ENCODE data around the gene CELF4. TPM values are rescaled to one million over a fixed set of nuclear protein-coding genes. Genes with fewer than 3 reads are reported as not detected.

The CELF4 gene
- total RNA-seq, 1 donor from 2014 or later: 0.19 TPM

GRCh38 chr18:37393945-37394609 lies 171.5 kb downstream of the CELF4 start:
- DNase-seq: peak; percentile 88
- ATAC-seq (ENCODE audit: poor library complexity): peak; percentile 96
- intact Hi-C loops (cut with DNase I): no loop called here

DNA sequence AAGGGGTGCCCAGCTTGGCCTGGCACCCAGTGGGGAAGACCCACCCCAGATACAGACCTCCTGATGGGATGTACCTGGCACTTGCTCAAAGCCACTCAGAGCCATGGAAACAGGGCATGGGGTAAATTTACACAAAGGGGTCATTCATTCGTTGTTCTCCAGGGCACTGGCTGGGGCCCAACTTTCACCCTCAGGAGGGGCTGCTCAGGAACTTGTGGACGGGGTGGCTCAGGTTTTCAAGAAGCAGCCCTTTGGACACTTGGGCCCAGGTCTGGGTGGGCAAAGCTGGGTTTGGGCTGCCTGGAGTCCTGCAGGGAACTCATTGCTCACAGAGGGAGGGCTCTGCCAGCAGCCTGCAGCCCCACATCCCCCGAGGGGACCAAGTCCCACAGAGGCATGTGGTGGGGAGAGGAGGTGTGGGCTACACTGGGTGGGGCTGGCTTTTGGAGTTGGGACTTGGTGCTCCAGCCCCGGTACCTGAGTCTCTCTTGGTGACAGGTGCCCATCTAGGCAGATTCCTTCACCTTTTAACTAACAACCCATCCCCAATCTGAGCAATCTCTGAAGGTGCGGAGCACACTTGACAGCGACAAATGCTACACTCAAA lies 172.3 kb downstream of the CELF4 start:
- intact Hi-C loops (cut with DNase I): no loop called here
- DNase-seq: no peak
- no peak for ATAC-seq (ENCODE audit: poor library complexity)

GRCh38 chr18:37392648-37393047 lies 172.9 kb downstream of the CELF4 start:
- no peak for DNase-seq
- intact Hi-C loops (cut with DNase I): no loop called here
- no peak for ATAC-seq (ENCODE audit: poor library complexity)

- DNase-seq (no peak), ATAC-seq (ENCODE audit: poor library complexity) (no peak)
- intact Hi-C loops (cut with DNase I): no loop called here
These were observed 173.7 kb downstream of the CELF4 start for GRCh38 chr18:37391698-37392548.

GRCh38 chr18:37391156-37391555 lies 174.4 kb downstream of the CELF4 start:
- no peak for DNase-seq
- intact Hi-C loops (cut with DNase I): no loop called here

GRCh38 chr18:37390687-37391086 lies 174.9 kb downstream of the CELF4 start:
- no peak for DNase-seq
- intact Hi-C loops (cut with DNase I): no loop called here
- ATAC-seq (ENCODE audit: poor library complexity): no peak

More at GRCh38 chr18:37391156-37391555, 174.4 kb downstream of the CELF4 start:
- no peak for ATAC-seq (ENCODE audit: poor library complexity)

DNA sequence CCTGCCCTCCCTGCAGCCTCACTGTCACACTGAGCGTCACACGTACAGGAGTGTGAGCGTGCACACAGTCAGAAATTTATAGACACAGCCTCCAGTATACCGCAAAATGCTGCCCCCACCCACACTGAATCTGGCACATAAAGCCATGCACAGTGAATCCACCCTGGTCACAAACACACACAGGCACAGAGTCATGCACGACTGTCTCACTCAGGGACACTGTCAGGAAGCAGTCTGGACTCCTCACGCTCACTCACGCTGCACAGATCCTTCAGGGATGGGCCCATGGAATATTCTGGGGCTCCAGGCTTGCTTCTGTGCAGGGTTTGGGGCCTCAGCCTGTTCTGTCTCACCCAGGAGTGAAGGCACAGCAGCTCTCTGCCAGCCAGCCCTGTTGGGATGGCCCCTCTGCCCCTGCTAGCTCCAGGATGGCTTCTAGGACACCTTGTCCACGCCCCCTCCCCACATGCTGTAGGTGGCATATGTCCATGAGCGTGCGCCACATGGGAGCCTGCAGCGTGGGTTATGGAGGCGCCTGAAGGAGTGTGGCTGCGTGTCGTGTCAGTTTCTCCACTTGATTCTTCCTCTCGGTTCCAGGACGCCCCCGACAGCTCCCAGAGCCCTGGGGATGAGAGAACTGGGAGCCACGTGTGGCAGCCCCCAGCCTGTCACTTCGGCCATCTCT lies 175.8 kb downstream of the CELF4 start:
- intact Hi-C loops (cut with DNase I): loop anchor here (10.0 kb wide), 1 partner anchor 55 kb away; no protein-coding TSS in a partner anchor
- ATAC-seq (ENCODE audit: poor library complexity) (no peak), DNase-seq (no peak)

DNA sequence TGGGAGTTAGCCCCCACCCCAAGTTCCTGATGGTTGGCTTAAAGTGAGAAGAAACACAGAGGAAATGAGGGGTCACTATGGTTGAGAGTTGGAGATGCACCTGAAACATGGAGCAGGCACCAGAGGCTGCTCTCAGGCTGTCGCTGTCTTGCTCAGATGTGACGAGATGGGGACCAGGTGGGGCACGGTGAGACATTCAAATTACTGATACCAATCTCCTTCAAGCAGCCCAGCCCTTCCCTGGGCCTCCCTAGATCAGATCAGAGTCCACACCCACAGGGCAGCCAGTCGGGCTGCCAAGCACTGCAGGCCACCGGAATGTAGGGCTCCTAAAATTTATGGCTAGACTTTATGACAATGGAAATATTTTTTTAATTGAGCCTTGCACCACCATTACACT lies 176.6 kb downstream of the CELF4 start:
- ATAC-seq (ENCODE audit: poor library complexity) (no peak), DNase-seq (no peak)
- intact Hi-C loops (cut with DNase I): loop anchor here (10.0 kb wide), 1 partner anchor 56 kb away; no protein-coding TSS in a partner anchor

DNA sequence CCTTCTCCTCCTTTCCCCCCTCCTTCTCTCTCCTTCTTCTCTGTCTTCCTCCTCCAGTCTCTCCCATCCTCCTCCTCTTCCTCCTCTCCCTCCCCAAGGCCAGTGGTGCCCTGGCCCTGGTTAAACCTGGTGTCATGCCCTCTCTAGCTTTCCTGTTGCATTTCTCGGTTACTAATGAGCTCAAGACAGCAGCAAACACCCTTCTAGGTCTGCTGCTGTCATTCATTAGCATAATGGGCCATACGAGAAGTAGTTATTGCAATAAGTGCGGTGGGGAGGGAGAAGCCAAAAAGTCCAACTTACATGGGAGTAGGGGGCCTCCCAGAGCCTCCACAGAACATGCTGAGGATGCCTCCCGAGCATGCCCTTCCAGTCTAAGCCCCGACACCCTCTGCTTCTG lies 177.2 kb downstream of the CELF4 start:
- intact Hi-C loops (cut with DNase I): loop anchor here (10.0 kb wide), 1 partner anchor 56 kb away; no protein-coding TSS in a partner anchor
- DNase-seq (no peak), ATAC-seq (ENCODE audit: poor library complexity) (no peak)

DNA sequence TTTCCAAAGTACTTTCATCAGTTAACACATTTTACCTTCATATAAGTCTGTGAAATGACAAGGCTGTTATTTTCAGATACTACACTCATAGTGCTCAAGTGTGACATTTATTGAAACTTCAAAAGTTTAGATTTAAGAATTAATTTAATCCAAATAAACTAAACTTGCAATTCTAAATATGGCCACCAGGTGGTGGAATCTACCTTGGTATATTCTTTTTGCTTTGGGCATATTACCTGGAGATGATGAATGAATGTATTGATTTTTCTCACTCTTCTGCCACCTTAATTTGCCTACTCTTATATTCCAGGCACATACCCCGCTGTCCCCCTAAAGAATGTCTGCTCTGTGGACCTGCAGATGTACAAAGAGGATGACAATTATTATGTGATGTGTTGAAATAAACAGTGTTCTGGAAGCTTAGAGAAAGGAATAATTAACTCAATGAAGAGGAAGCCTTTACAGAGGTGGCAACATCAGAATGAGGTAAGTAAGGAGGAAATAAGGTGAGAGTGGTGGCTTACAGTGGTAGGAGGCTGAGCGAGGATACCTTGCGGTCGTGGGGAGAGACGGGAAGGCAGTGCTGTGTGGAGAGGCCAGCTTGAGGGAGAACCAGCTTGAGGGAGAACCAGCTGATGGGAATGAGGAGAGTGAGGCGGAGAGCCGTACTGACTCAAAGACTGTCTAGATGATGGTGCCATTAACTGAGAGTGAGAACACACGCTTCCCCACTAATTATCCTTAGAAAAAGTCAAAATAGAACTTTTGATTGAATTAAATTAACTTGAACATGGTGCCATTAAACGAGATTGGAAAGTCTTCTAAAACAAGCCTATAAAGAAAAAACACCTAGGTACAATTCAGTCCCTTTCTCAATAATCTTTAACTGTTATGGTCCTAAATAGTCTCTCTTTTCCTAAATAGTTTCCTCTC lies 179.5 kb downstream of the CELF4 start:
- intact Hi-C loops (cut with DNase I): loop anchor here (1.0 to 10.0 kb wide), 2 partner anchors 59 to 152 kb away; no protein-coding TSS in a partner anchor
- no peak for ATAC-seq (ENCODE audit: poor library complexity)
- DNase-seq: no peak

DNA sequence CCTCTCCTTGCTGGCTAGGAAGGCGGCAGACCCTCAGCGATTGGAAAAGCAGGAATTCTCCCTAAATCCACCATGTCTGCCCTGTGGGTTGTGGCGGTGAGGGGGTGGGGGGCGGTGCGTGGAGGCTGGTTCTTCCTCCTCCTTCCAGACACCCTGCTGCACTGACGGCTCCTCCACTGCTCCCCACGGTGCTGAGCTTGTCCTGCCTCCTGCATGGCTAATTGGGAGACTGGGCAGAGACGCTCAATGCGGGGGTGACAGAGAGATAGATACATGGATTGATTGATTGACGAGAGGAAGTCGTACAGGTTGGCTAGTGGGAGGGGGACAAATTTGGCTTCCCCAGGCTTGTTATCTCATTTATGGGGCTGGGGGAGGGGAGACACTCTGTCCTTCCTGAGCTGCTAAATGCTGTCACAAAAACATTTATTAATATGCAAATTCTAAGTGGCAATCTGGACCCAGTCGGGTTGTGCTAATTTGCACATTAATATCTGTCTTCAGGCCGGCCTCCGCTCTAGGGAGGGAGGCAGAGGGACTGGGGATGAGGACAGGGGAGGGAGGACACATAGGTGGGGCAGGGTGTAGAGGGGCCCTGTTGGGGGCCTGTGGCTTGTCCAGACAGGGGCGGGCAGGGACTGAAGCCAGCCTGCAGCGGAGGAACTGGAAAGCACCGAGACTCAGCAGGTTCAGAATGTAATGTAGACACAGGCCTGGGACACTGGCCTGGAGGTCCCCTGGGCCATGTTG lies 181.6 kb downstream of the CELF4 start:
- DNase-seq (no peak), ATAC-seq (ENCODE audit: poor library complexity) (no peak)
- intact Hi-C loops (cut with DNase I): loop anchor here (10.0 kb wide), 1 partner anchor 61 kb away; no protein-coding TSS in a partner anchor

DNA sequence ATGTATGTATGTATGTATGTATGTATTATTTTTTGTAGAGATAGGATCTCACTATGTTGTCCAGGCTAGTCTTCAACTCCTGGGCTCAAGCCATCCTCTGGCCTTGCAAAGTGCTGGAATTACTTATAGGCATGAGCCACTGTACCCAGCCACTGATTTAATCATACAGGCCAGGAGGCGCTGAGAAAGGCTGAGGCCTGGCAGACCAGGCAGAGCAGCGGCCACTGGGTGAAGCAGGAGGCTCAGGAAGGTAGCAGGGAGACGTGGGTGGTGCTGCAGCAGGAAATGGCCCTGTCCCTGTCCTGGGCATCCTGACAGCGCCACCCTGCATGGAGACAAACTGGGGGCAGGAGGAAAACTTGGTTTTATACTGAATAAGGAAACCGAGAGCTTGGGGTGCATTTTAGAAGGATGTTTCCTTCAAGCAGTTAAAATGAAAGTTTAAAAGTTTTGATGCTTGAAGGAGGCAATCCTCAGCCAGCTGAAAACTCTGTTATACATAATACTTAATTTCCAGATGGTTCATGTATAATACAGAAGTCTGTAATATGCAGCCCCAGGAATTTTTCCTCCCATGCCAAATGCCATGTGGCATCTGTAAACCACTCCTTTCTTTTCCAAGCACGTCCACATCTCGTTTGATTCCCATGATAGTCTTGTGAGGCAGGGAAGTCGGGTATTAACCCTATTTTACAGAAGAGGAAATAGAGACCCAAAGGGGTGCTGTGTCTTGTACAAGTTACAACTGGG lies 182.4 kb downstream of the CELF4 start:
- DNase-seq (no peak), ATAC-seq (ENCODE audit: poor library complexity) (no peak)
- intact Hi-C loops (cut with DNase I): loop anchor here (10.0 kb wide), 1 partner anchor 62 kb away; no protein-coding TSS in a partner anchor

DNA sequence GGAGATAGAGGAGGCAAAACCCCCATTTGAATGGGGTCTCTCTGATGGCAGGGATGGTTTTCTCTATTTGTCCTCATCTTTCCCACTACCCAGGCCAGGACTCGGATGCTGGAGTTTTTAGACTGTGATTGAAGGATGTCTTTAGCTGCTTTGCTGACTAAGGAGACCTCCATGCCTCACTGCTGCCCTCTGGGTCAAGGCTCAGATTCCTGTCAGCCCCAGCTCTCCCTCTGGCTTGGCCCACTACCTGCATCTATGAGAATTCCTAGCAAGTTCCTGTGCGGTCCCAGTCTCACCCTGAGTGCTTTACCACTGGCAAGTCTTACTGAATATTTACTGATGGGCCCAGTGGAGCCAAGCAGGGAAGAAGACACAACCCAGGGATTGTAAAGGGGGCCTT lies 184.0 kb downstream of the CELF4 start:
- intact Hi-C loops (cut with DNase I): loop anchor here (10.0 kb wide), 1 partner anchor 63 kb away; no protein-coding TSS in a partner anchor
- DNase-seq: no peak
- ATAC-seq (ENCODE audit: poor library complexity): no peak

- intact Hi-C loops (cut with DNase I): loop anchor here (10.0 kb wide), 1 partner anchor 64 kb away; no protein-coding TSS in a partner anchor
- no peak for ATAC-seq (ENCODE audit: poor library complexity)
- no peak for DNase-seq
These were observed 185.0 kb downstream of the CELF4 start for GRCh38 chr18:37380546-37381110.

DNA sequence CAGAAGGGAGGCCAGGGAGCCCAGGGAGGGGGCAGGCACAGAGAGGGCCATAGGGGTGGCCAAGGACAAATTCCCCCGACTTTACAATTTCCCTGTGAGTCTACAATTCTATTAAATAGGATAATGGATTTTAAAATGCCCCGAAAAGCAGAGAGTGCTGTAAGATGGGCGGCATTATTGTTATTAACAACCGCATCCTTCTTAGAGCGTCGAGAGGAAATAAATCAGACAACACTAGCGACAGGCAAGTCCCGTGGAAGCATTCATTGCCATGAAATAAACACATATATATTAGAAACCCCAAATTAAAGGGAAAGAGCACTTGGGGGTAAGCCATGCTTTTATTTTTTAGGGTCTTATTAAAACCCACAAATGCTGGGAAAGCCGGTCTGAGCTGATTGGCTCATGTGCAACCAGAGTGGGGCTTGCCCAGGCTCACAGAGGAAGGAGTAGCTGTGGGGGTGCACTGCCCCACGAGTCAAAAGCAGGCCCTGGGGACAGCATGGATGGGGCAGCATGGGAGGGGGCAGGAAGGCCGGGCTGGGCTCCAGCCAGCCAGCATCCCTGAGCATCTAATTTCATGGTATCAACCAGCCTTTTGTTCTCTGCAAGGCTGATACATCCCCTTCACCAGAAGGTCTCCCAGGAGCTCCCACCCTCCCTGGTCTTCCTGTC lies 187.1 kb downstream of the CELF4 start:
- intact Hi-C loops (cut with DNase I): no loop called here
- no peak for DNase-seq
- no peak for ATAC-seq (ENCODE audit: poor library complexity)
